ENCODE results near the gene SETD4.
A peak's percentile ranks its signal among the peaks of the same experiment; 100 is the strongest.
"Not testable (repeated sequence)": the region's sequence is repeated elsewhere in the genome, so short reads cannot be mapped to it uniquely, and the experiment has no call there.

Gene SETD4

DNA sequence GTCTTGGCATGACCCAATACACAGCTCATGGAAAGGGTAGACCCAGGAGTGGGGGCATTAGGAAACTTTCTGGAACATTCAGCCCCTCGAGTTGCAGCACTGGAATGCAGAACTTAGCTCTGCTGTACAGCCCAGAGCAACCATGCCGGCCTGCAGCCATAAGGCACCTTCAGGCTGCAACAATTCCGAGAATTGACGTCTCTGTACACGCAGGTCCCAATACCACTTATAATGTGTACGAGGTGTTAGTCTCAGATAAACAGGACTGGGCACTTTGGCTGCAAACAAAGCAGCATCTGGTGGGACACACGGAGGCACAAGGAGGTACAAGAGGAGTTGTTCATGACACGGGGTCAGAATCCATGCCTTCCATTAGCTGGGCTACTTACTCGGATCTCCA lies 17.4 kb upstream of the SETD4 start:
- H3K27ac ChIP-seq (ENCODE audit: low read length): no peak overlapping the region

DNA sequence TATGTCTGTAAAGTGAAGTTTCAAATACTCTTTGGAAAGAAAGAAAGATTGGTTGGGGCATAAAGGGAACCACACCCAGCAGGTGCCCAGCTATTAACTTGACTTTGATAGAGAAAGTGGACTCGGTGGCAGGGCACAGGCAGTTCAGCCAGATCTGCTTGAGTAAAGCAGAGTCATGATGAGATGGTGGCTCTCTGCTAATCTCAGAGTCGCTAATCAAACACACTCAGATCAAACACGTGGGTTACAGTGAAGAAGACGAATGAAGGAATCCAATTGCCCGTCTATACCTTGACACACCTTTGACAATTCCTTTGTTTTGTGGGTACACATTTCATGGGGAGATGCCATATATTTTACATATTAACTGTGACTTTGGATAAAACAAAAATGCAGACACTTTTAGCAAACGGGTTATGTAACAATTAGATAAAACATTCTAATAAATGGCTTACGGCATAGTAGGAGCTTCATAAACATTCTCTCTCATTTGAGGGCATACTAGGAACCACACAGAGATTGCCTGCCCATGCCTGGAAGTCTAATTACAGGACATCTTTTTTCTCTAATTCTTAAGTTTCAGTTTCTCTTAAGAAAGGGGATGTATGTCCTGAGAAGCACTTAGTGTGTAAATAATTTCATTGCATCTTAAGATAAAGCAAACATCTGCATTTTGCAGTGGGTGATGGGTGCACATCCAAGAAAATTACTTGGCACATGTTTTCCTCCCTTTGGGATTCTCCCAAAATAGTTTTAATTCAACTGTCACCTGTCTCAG lies 16.7 kb upstream of the SETD4 start:
- Histone ChIP-seq H3K4me3 (ENCODE audit: low read length) (no peak overlapping the region), H3K27me3 (ENCODE audit: control insufficient read depth, insufficient read depth, low read length) (no peaks in the 10 kb centered on the region), H3K27ac (ENCODE audit: low read length) (no peak overlapping the region), H3K9me3 (ENCODE audit: control insufficient read depth, insufficient read depth, low read length) (no peaks in the 10 kb centered on the region), H3K36me3 (ENCODE audit: control insufficient read depth, insufficient read depth, low read length) (peaks cover under 1% of the 10 kb centered on the region; the same call in 1 of the 2 replicates), H3K4me1 (ENCODE audit: control insufficient read depth, insufficient read depth, low read length) (no peaks in the 10 kb centered on the region)
- WGBS (ENCODE audit: insufficient coverage, insufficient read length): no CpG with 5 or more reads among the region's 7 CpGs
- DNase-seq (ENCODE audit: low read depth, low spot score): no peak

More for the DNA sequence above, 17.4 kb upstream of the SETD4 start:
- no peak for DNase-seq (ENCODE audit: low read depth, low spot score)
- Histone ChIP-seq H3K36me3 (ENCODE audit: control insufficient read depth, insufficient read depth, low read length) (no peaks in the 10 kb centered on the region), H3K27me3 (ENCODE audit: control insufficient read depth, insufficient read depth, low read length) (no peaks in the 10 kb centered on the region), H3K4me1 (ENCODE audit: control insufficient read depth, insufficient read depth, low read length) (no peaks in the 10 kb centered on the region), H3K9me3 (ENCODE audit: control insufficient read depth, insufficient read depth, low read length) (no peaks in the 10 kb centered on the region), H3K4me3 (ENCODE audit: low read length) (no peak overlapping the region)
- no CpG with 5 or more reads among the region's 9 CpGs for WGBS (ENCODE audit: insufficient coverage, insufficient read length)

DNA sequence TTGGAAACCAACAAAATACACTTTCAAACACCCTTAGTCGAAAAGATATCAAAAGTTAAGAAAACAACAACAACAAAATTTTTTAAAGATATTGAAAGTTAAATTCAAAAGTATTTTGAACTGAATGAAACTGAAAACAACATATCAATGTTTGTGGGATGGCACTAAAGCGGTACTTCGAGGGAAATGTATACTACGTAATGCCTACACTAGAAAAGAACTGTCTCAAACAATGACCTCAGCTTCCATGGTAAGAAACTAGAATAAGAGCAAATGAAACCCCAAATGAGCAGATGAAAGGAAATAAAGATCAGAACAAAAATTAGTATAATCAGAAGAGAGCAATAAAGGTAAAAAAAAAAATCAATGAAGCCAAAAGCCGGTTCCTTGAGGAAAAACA lies 15.6 kb upstream of the SETD4 start:
- no CpG with 5 or more reads among the region's 5 CpGs for WGBS (ENCODE audit: insufficient coverage, insufficient read length)
- Histone ChIP-seq H3K36me3 (ENCODE audit: control insufficient read depth, insufficient read depth, low read length) (peaks cover 6% of the 10 kb centered on the region; the same call in 1 of the 2 replicates), H3K27me3 (ENCODE audit: control insufficient read depth, insufficient read depth, low read length) (no peaks in the 10 kb centered on the region), H3K27ac (ENCODE audit: low read length) (no peak overlapping the region), H3K4me3 (ENCODE audit: low read length) (no peak overlapping the region), H3K9me3 (ENCODE audit: control insufficient read depth, insufficient read depth, low read length) (no peaks in the 10 kb centered on the region), H3K4me1 (ENCODE audit: control insufficient read depth, insufficient read depth, low read length) (no peaks in the 10 kb centered on the region; the same call in 1 of the 2 replicates)
- DNase-seq (ENCODE audit: low read depth, low spot score): no peak

DNA sequence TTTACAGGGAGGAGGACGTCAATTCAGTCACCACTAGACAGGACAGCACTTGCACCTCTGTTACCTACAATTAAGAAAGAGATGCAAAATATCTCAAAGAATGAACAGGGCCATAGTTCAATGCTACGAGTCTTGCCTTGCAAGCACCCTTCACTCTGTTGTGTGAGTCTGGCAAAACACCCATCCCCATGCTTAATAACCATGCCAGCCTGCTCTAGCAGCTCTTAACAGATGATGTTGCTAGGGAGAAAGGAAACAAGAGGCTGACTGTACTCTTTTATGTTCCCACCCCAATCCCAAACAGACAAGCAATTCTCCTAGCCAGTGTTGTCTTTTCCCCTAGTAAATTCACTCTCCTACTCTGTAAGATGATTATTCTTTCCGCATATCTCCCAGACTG lies 14.8 kb upstream of the SETD4 start:
- no peaks in the 10 kb centered on the region for H3K9me3 ChIP-seq (ENCODE audit: control insufficient read depth, insufficient read depth, low read length)
- WGBS (ENCODE audit: insufficient coverage, insufficient read length): no CpG with 5 or more reads among the region's 3 CpGs
- H3K36me3 ChIP-seq (ENCODE audit: control insufficient read depth, insufficient read depth, low read length): peaks cover 6% of the 10 kb centered on the region; the same call in 1 of the 2 replicates
- no peaks in the 10 kb centered on the region; the same call in 1 of the 2 replicates for H3K4me1 ChIP-seq (ENCODE audit: control insufficient read depth, insufficient read depth, low read length)
- H3K4me3 ChIP-seq (ENCODE audit: low read length): no peak overlapping the region
- no peak for DNase-seq (ENCODE audit: low read depth, low spot score)
- H3K27me3 ChIP-seq (ENCODE audit: control insufficient read depth, insufficient read depth, low read length): no peaks in the 10 kb centered on the region
- H3K27ac ChIP-seq (ENCODE audit: low read length): no peak overlapping the region

DNA sequence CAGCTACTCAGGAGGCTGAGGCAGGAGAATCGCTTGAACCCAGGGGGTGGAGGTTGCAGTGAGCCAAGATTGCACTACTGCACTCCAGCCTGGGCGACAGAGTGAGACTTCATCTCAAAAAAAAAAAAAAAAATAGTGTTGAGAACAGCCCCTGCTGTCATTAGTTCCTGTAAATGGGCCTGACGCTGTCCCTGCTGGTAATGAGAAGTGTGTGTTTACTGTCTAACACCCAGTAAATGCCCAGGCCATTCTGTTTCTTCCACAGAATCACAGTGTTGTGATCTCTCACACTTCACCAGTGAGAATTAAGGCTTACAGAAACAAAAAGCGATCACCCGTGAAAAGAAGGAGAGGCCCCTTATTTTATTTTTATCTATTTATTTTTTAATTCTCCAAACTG lies 13.6 kb upstream of the SETD4 start:
- DNase-seq (ENCODE audit: low read depth, low spot score); H3K9me3 ChIP-seq (ENCODE audit: control insufficient read depth, insufficient read depth, low read length); H3K4me1 ChIP-seq (ENCODE audit: control insufficient read depth, insufficient read depth, low read length); H3K36me3 ChIP-seq (ENCODE audit: control insufficient read depth, insufficient read depth, low read length); H3K27ac ChIP-seq (ENCODE audit: low read length); H3K4me3 ChIP-seq (ENCODE audit: low read length); H3K27me3 ChIP-seq (ENCODE audit: control insufficient read depth, insufficient read depth, low read length): not testable (repeated sequence)
- no CpG with 5 or more reads among the region's 5 CpGs for WGBS (ENCODE audit: insufficient coverage, insufficient read length)

DNA sequence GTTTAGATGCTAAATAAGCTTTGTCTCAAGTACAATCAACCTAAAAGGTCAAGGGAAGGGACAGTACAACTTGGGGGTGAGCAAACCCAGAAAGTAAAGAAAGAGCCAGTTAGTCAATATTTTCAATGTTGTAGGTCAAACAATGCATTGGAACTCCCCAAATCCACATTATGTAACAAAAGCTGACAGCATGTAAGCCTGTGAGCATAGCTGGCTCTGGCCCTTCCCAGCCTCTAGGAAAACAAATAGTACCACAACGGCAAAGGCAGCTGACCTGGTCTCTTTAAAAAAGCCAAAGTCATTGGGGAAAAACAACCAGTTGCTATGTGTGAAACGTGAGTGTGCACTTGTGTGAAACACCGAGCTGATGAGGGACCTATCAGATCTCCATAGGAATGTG lies 12.9 kb upstream of the SETD4 start:
- Histone ChIP-seq H3K4me3 (ENCODE audit: low read length) (no peak overlapping the region), H3K9me3 (ENCODE audit: control insufficient read depth, insufficient read depth, low read length) (no peaks in the 10 kb centered on the region; the same call in 1 of the 2 replicates), H3K36me3 (ENCODE audit: control insufficient read depth, insufficient read depth, low read length) (peaks cover 6% of the 10 kb centered on the region; the same call in 1 of the 2 replicates), H3K27ac (ENCODE audit: low read length) (no peak overlapping the region), H3K4me1 (ENCODE audit: control insufficient read depth, insufficient read depth, low read length) (no peaks in the 10 kb centered on the region; the same call in 1 of the 2 replicates), H3K27me3 (ENCODE audit: control insufficient read depth, insufficient read depth, low read length) (no peaks in the 10 kb centered on the region)
- no peak for DNase-seq (ENCODE audit: low read depth, low spot score)
- WGBS (ENCODE audit: insufficient coverage, insufficient read length): no CpG with 5 or more reads among the region's 3 CpGs

DNA sequence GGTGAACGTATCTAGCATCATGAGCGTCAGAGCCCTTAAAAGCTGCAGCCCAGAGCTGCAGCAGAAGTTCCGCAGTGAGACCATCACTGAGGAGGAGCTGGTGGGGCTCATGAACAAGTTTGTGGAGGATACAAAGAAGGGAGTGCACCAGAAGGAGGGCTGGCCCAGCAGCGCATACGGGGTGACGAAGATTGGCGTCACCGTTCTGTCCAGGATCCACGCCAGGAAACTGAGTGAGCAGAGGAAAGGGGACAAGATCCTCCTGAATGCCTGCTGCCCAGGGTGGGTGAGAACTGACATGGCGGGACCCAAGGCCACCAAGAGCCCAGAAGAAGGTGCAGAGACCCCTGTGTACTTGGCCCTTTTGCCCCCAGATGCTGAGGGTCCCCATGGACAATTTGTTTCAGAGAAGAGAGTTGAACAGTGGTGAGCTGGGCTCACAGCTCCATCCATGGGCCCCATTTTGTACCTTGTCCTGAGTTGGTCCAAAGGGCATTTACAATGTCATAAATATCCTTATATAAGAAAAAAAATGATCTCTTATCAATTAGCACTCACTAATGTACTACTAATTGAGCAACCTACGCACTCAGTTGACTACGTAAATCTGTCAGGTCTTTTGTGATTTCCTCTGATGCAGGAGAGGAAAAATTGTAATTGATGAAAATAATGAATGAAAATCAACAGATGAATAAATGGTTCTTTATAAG lies 12.3 kb upstream of the SETD4 start:
- Histone ChIP-seq H3K9me3 (ENCODE audit: control insufficient read depth, insufficient read depth, low read length) (no peaks in the 10 kb centered on the region; the same call in 1 of the 2 replicates), H3K4me1 (ENCODE audit: control insufficient read depth, insufficient read depth, low read length) (no peaks in the 10 kb centered on the region; the same call in 1 of the 2 replicates), H3K27me3 (ENCODE audit: control insufficient read depth, insufficient read depth, low read length) (no peaks in the 10 kb centered on the region), H3K27ac (ENCODE audit: low read length) (no peak overlapping the region), H3K36me3 (ENCODE audit: control insufficient read depth, insufficient read depth, low read length) (peaks cover 6% of the 10 kb centered on the region; the same call in 1 of the 2 replicates), H3K4me3 (ENCODE audit: low read length) (no peak overlapping the region)
- no peak for DNase-seq (ENCODE audit: low read depth, low spot score)
- WGBS (ENCODE audit: insufficient coverage, insufficient read length): no CpG with 5 or more reads among the region's 12 CpGs

DNA sequence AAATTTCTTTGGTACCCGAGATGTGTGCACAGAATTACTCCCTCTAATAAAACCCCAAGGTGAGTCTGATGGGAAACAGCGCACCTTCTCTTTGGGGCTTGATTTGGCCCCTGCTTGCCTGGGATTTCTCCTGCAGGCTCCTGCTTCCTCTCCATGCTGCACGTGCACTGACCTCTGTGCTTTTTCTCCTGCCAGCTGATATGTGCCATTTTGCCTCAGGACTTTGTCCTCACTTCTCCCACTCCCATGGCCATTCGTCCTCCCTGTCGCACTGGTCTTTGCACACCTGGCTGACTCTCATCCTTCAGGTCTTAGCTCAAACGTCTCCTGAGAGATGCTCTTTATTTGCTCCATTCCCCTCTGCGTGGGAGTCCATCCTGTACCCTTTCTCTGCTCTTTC lies 10.7 kb upstream of the SETD4 start:
- Histone ChIP-seq H3K36me3 (ENCODE audit: control insufficient read depth, insufficient read depth, low read length) (peaks cover 6% of the 10 kb centered on the region; the same call in 1 of the 2 replicates), H3K27me3 (ENCODE audit: control insufficient read depth, insufficient read depth, low read length) (no peaks in the 10 kb centered on the region), H3K27ac (ENCODE audit: low read length) (no peak overlapping the region), H3K9me3 (ENCODE audit: control insufficient read depth, insufficient read depth, low read length) (no peaks in the 10 kb centered on the region; the same call in 1 of the 2 replicates), H3K4me3 (ENCODE audit: low read length) (no peak overlapping the region), H3K4me1 (ENCODE audit: control insufficient read depth, insufficient read depth, low read length) (no peaks in the 10 kb centered on the region; the same call in 1 of the 2 replicates)
- no CpG with 5 or more reads among the region's 7 CpGs for WGBS (ENCODE audit: insufficient coverage, insufficient read length)
- no peak for DNase-seq (ENCODE audit: low read depth, low spot score)

DNA sequence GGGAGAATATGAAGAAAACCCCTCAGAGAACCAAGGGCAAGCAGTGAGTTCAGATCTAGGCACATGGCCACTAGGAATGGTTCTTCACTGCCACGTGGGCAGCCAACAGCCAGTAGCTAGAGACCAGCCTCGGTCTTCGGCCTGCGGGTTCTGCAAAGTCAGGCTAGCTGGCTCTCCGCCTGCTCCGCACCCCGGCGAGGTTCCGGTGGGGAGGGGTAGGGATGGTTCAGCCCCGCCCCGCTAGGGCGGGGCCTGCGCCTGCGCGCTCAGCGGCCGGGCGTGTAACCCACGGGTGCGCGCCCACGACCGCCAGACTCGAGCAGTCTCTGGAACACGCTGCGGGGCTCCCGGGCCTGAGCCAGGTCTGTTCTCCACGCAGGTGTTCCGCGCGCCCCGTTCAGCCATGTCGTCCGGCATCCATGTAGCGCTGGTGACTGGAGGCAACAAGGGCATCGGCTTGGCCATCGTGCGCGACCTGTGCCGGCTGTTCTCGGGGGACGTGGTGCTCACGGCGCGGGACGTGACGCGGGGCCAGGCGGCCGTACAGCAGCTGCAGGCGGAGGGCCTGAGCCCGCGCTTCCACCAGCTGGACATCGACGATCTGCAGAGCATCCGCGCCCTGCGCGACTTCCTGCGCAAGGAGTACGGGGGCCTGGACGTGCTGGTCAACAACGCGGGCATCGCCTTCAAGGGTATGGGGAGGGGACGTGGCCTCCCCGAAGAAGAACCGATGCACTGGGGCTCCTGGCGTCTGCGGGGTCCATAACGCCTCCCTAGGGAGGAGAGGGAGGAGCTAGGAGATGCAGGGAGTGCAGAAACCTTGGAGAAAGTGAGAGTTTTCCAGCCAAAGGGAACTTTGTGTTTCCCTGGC lies 9.6 kb upstream of the SETD4 start, which contains the start of gene CBR1:
Gene CBR1 (plus strand): TSS at position 312 of the 871 bp plus-strand sequence. CDS start 92 bp downstream, at position 404.
- H3K27ac ChIP-seq (ENCODE audit: low read length): no peak within 1 kb of the TSS
- no CpG with 5 or more reads among the region's 71 CpGs for WGBS (ENCODE audit: insufficient coverage, insufficient read length)
- DNase-seq (ENCODE audit: low read depth, low spot score): no peak
- no peaks in the 10 kb centered on the region; the same call in 1 of the 2 replicates for H3K9me3 ChIP-seq (ENCODE audit: control insufficient read depth, insufficient read depth, low read length)
- H3K27me3 ChIP-seq (ENCODE audit: control insufficient read depth, insufficient read depth, low read length): no peaks in the 10 kb centered on the region
- peak within 1 kb of the TSS; percentile 72 for H3K4me3 ChIP-seq (ENCODE audit: low read length)
- H3K36me3 ChIP-seq (ENCODE audit: control insufficient read depth, insufficient read depth, low read length): peaks cover 6% of the 10 kb centered on the region; the same call in 1 of the 2 replicates
- no peaks in the 10 kb centered on the region; the same call in 1 of the 2 replicates for H3K4me1 ChIP-seq (ENCODE audit: control insufficient read depth, insufficient read depth, low read length)
